CD14-positive monocyte (primary cell): Measurements from ENCODE around the gene FSTL1. TPM values are rescaled to one million over a fixed set of nuclear protein-coding genes. Genes with fewer than 3 reads are reported as not detected.

Source experiments
- DNase-seq, 3 donors: peaks; one replicate each; pipeline ENCODE4 v3.0.0-alpha.2; 2011 to 2022
- H2AFZ ChIP-seq: 2 replicates; pipeline ENCODE4 v1.6.0; 2012; ENCODE audit warnings: mild to moderate bottlenecking, low read depth, low read length, inconsistent platforms; ENCODE audit not compliant: insufficient read depth, poor library complexity, severe bottlenecking
- H3K27ac ChIP-seq, 2 donors: 1 replicate in 1 of 2; 2 replicates in 1 of 2; pipeline ENCODE4 v1.5.1; 2012 to 2013; ENCODE audit warnings: low read length in 2 of 2, control low read depth in 1 of 2, inconsistent platforms in 1 of 2, low read depth in 1 of 2, mild to moderate bottlenecking in 1 of 2
- H3K27me3 ChIP-seq, 2 donors: one replicate each; pipeline versions ENCODE4 v1.6.0 to v1.6.1; 2011 to 2013; ENCODE audit warnings: low read length in 2 of 2; ENCODE audit not compliant: control insufficient read depth in 2 of 2, insufficient read depth in 2 of 2
- H3K36me3 ChIP-seq, 2 donors: replicated peaks in 1 of 2; 1 replicate in 1 of 2; 2 replicates in 1 of 2; pipeline versions ENCODE4 v1.5.1 to v1.6.1; 2012 to 2013; ENCODE audit warnings: low read length in 2 of 2, control low read depth in 1 of 2, inconsistent platforms in 1 of 2, mild to moderate bottlenecking in 1 of 2; ENCODE audit not compliant: insufficient read depth in 2 of 2, control insufficient read depth in 1 of 2
- H3K4me1 ChIP-seq, 2 donors: 1 replicate in 1 of 2; 2 replicates in 1 of 2; pipeline versions ENCODE4 v1.5.1 to v1.6.1; 2012 to 2013; ENCODE audit warnings: low read length in 2 of 2, control low read depth in 1 of 2, inconsistent platforms in 1 of 2, mild to moderate bottlenecking in 1 of 2, moderate library complexity in 1 of 2; ENCODE audit not compliant: insufficient read depth in 2 of 2, control insufficient read depth in 1 of 2
- H3K4me2 ChIP-seq: replicated peaks from 2 replicates; pipeline ENCODE3; 2012; ENCODE audit warnings: low read length, moderate library complexity, mild to moderate bottlenecking; ENCODE audit not compliant: poor library complexity, severe bottlenecking; ENCODE audit errors: extremely low read depth
- H3K4me3 ChIP-seq, 3 experiments: fragments of 200-600 bp in 1 of 3; sonication (generic) in 1 of 3; replicated peaks in 1 of 3; 1 replicate in 2 of 3; 2 replicates in 1 of 3; pipeline ENCODE4 v1.5.1; 2011 to 2013; ENCODE audit warnings: low read length in 3 of 3, mild to moderate bottlenecking in 3 of 3, control low read depth in 2 of 3, low read depth in 2 of 3, inconsistent platforms in 1 of 3, moderate library complexity in 1 of 3
- H3K79me2 ChIP-seq: 2 replicates; pipeline ENCODE4 v1.6.0; 2012; ENCODE audit warnings: mild to moderate bottlenecking, control low read depth, inconsistent platforms, low read length, moderate library complexity; ENCODE audit not compliant: insufficient read depth
- H3K9ac ChIP-seq: 2 replicates; pipeline ENCODE4 v1.6.0; 2017; ENCODE audit warnings: low read length, mild to moderate bottlenecking; ENCODE audit not compliant: insufficient read depth, poor library complexity, severe bottlenecking
- H3K9me3 ChIP-seq, 2 donors: replicated peaks in 1 of 2; 1 replicate in 1 of 2; 2 replicates in 1 of 2; pipeline versions ENCODE4 v1.5.1 to v1.6.1; 2012 to 2013; ENCODE audit warnings: low read length in 2 of 2, control low read depth in 1 of 2; ENCODE audit not compliant: control insufficient read depth in 1 of 2, insufficient read depth in 1 of 2
- H4K20me1 ChIP-seq: 2 replicates; pipeline ENCODE4 v1.6.0; 2012; ENCODE audit warnings: mild to moderate bottlenecking, low read length, control low read depth, moderate library complexity; ENCODE audit not compliant: insufficient read depth
- H3K27ac Mint-ChIP-seq, 7 donors: one replicate each; pipeline ENCODE4 v1.8.0; 2020; ENCODE audit warnings: mild to moderate bottlenecking in 7 of 7, mixed read lengths in 7 of 7, moderate library complexity in 6 of 7, inconsistent platforms in 2 of 7
- H3K27me3 Mint-ChIP-seq, 3 donors: one replicate each; pipeline ENCODE4 v1.8.0; 2021 to 2022; ENCODE audit warnings: low read depth in 3 of 3, mild to moderate bottlenecking in 3 of 3, mixed read lengths in 3 of 3, moderate library complexity in 3 of 3, inconsistent platforms in 1 of 3
- H3K36me3 Mint-ChIP-seq, 2 donors: one replicate each; pipeline ENCODE4 v1.8.0; 2020; ENCODE audit warnings: mixed read lengths in 2 of 2, inconsistent platforms in 1 of 2, mild to moderate bottlenecking in 1 of 2
- H3K4me1 Mint-ChIP-seq: one replicate; pipeline ENCODE4 v1.8.0; 2020; ENCODE audit warnings: mild to moderate bottlenecking, mixed read lengths
- H3K4me3 Mint-ChIP-seq, 2 donors: one replicate each; pipeline ENCODE4 v1.8.0; 2020; ENCODE audit warnings: mild to moderate bottlenecking in 2 of 2, mixed read lengths in 2 of 2, moderate library complexity in 1 of 2
- H3K9me3 Mint-ChIP-seq, 7 donors: one replicate each; pipeline ENCODE4 v1.8.0; 2020 to 2022; ENCODE audit warnings: mixed read lengths in 7 of 7, mild to moderate bottlenecking in 6 of 7, moderate library complexity in 6 of 7, inconsistent platforms in 2 of 7
- CTCF ChIP-seq: fragments of 200-600 bp; IDR thresholded peaks from one replicate; pipeline ENCODE4 v1.8.0; 2022; ENCODE audit warnings: antibody characterized with exemption, mild to moderate bottlenecking
- WGBS: methylation state at CpG from one replicate; pipeline ENCODE4 v1.1.5; 2013; ENCODE audit warnings: missing lambda C conversion rate; ENCODE audit not compliant: insufficient coverage; 5-methylcytosine and 5-hydroxymethylcytosine counted together
- intact Hi-C, 2 donors: fragments of 100-400 bp; cut with micrococcal nuclease; formaldehyde crosslinking; loops; one replicate each; pipeline versions ENCODE4 v1.15.0 to v1.15.1; 2023
- polyA plus RNA-seq, 3 donors: library from polyadenylated mRNA; depleted of rRNA in 1 of 3; unstranded in 2 of 3; stranded (reverse) in 1 of 3; fragments of 300-500 nt in 2 of 3; fragments of >200 nt in 1 of 3; fragmentation: Illumina TruSeq in 2 of 3; gene quantifications; 1 replicate in 2 of 3; 2 replicates in 1 of 3; pipeline ENCODE4 v1.2.3, GENCODE V29; 2012 to 2021

The FSTL1 gene
- polyA plus RNA-seq, 3 donors: 0.13 to 0.44 (median 0.29) TPM

DNA sequence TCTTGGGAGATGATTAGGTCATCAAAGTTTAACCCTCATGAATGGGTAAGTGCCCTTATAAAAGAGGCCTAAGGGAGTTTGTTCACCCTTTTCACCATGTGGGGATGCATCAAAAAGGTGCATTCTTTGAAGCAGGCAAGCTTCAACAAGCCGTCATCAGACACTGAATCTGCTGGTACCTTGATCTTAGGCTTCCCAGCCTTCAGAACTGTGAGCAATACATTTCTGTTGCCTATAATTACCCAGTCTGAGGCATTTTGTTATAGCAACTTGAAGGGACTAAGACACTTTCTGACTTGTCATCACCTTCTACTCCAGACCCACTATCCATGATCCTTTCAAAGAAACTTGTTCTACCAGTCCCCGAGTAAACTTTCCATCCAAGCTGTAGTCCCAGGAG is 57.0 kb downstream of the FSTL1 start:
- H3K36me3 ChIP-seq: no peaks in the 10 kb centered on the region
- no peak overlapping the region for H3K4me3 Mint-ChIP-seq
- H3K79me2 ChIP-seq: no peaks in the 10 kb centered on the region
- H3K27me3 ChIP-seq: no peaks in the 10 kb centered on the region
- no peak overlapping the region for H2AFZ ChIP-seq
- no peak for DNase-seq
- intact Hi-C loops: no loop called here
- no peaks in the 10 kb centered on the region for H3K36me3 Mint-ChIP-seq
- H3K4me1 Mint-ChIP-seq: peaks cover 4% of the 10 kb centered on the region
- no peaks in the 10 kb centered on the region for H4K20me1 ChIP-seq
- no peaks in the 10 kb centered on the region for H3K9me3 Mint-ChIP-seq
- H3K27ac ChIP-seq: no peak overlapping the region
- no peaks in the 10 kb centered on the region for H3K9me3 ChIP-seq
- 100% methylated on average over 1 of the region's 2 CpGs for WGBS
- no peaks in the 10 kb centered on the region for H3K4me1 ChIP-seq
- peaks cover 0 to 2% (median 1%) of the 10 kb centered on the region in 3 donors for H3K27me3 Mint-ChIP-seq
- H3K4me3 ChIP-seq: no peak overlapping the region
- no peak overlapping the region for H3K4me2 ChIP-seq
- no peak for TF ChIP-seq CTCF
- H3K9ac ChIP-seq: no peak overlapping the region
- no peak overlapping the region for H3K27ac Mint-ChIP-seq

DNA sequence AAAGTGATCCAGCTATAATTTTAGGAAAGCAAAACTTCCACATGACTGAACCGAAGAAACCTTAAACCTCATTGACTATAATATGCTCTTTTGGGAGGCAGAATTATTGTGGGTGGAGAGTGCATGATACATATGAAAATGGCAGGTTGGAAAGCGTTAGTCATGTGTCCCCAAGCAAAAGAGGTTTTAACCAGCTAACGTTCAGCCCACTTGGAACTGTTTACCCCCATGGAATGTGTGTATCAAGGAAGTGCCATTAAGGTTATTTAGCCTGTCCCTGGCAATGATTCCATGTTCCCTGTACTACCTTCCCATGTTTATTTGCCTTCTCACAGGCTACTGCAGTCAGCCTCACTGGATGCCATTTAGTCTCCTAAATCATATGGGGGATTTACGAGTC is 57.5 kb downstream of the FSTL1 start:
- Histone ChIP-seq H3K4me3 (no peak overlapping the region), H3K27ac (no peak overlapping the region), H3K79me2 (no peaks in the 10 kb centered on the region), H3K9ac (no peak overlapping the region), H3K4me1 (no peaks in the 10 kb centered on the region), H3K9me3 (no peaks in the 10 kb centered on the region), H3K4me2 (no peak overlapping the region), H4K20me1 (no peaks in the 10 kb centered on the region), H3K36me3 (no peaks in the 10 kb centered on the region), H2AFZ (no peak overlapping the region), H3K27me3 (no peaks in the 10 kb centered on the region)
- H3K4me1 Mint-ChIP-seq: peaks cover 4% of the 10 kb centered on the region
- peaks cover 0 to 2% (median 1%) of the 10 kb centered on the region in 3 donors for H3K27me3 Mint-ChIP-seq
- no peak for DNase-seq
- H3K36me3 Mint-ChIP-seq: no peaks in the 10 kb centered on the region
- intact Hi-C loops: no loop called here
- no peak overlapping the region for H3K4me3 Mint-ChIP-seq
- WGBS: no CpG with 5 or more reads among the region's 4 CpGs
- no peaks in the 10 kb centered on the region for H3K9me3 Mint-ChIP-seq
- TF ChIP-seq CTCF: no peak
- H3K27ac Mint-ChIP-seq: no peak overlapping the region
